ENCODE data around the gene MFSD6.

Gene MFSD6

GRCh38 chr2:190412966-190413365, 4.8 kb downstream of the MFSD6 start:
- TF ChIP-seq Cebpa-rat (IDR thresholded peaks at IDR 0.05), result no peak
- Histone ChIP-seq H3K4me2 (peak overlapping the region in 4 of 11 experiments; percentile 26 to 68 (median 48); a peak in 5 of 22 replicates), H3K27ac (no peak overlapping the region), H3K4me1 (peaks cover 17 to 52% (median 31%) of the 10 kb centered on the region in 10 experiments), H3K27me3 (peaks cover 1 to 20% (median 14%) of the 10 kb centered on the region in 11 experiments; a peak in 15 of 22 replicates), H3K4me3 (no peak overlapping the region), H3K9ac (no peak overlapping the region), H4K20me1 (no peaks in the 10 kb centered on the region), H3K9me3 (replicated peaks in 1 of 11) (no peaks in the 10 kb centered on the region), H3K36me3 (no peaks in the 10 kb centered on the region)

GRCh38 chr2:190413421-190413820, 5.3 kb downstream of the MFSD6 start:
- Histone ChIP-seq H3K36me3 (no peaks in the 10 kb centered on the region), H3K9me3 (replicated peaks in 1 of 11) (no peaks in the 10 kb centered on the region), H3K4me3 (no peak overlapping the region), H3K4me1 (peaks cover 19 to 55% (median 34%) of the 10 kb centered on the region in 10 experiments), H3K27ac (no peak overlapping the region), H3K9ac (no peak overlapping the region), H4K20me1 (no peaks in the 10 kb centered on the region), H3K27me3 (peaks cover 0 to 15% (median 12%) of the 10 kb centered on the region in 11 experiments; a peak in 11 of 22 replicates), H3K4me2 (peak overlapping the region in 5 of 11 experiments; percentile 26 to 75 (median 51); a peak in 9 of 22 replicates)
- no peak for TF ChIP-seq Cebpa-rat (IDR thresholded peaks at IDR 0.05)

- Histone ChIP-seq H3K4me1 (peaks cover 14 to 52% (median 29%) of the 10 kb centered on the region in 10 experiments), H3K36me3 (no peaks in the 10 kb centered on the region), H3K27ac (no peak overlapping the region), H3K9ac (no peak overlapping the region), H4K20me1 (no peaks in the 10 kb centered on the region), H3K4me3 (no peak overlapping the region), H3K4me2 (peak overlapping the region in 5 of 11 experiments; percentile 8 to 39 (median 33); a peak in 7 of 22 replicates), H3K9me3 (replicated peaks in 1 of 11) (no peaks in the 10 kb centered on the region), H3K27me3 (no peaks in the 10 kb centered on the region)
- no peak for TF ChIP-seq Cebpa-rat (IDR thresholded peaks at IDR 0.05)
Observed at GRCh38 chr2:190415251-190415650, 7.1 kb downstream of the MFSD6 start.

GRCh38 chr2:190415794-190416775, 7.9 kb downstream of the MFSD6 start:
- peak overlapping the region in 1 of 11 experiments; percentile 28; a peak in 2 of 22 replicates for H3K9ac ChIP-seq
- no peaks in the 10 kb centered on the region for H3K9me3 ChIP-seq (replicated peaks in 1 of 11)
- H3K4me3 ChIP-seq, result no peak overlapping the region
- no peak for TF ChIP-seq Cebpa-rat (IDR thresholded peaks at IDR 0.05)
- H3K4me2 ChIP-seq, result peak overlapping the region; percentile 8 to 45 (median 33); a peak in 14 of 22 replicates
- no peaks in the 10 kb centered on the region for H3K27me3 ChIP-seq
- H3K36me3 ChIP-seq, result no peaks in the 10 kb centered on the region
- H3K4me1 ChIP-seq, result peaks cover 14 to 46% (median 27%) of the 10 kb centered on the region in 10 experiments
- no peaks in the 10 kb centered on the region for H4K20me1 ChIP-seq
- peak overlapping the region in 2 of 11 experiments; percentile 2 to 22; a peak in 4 of 22 replicates for H3K27ac ChIP-seq

GRCh38 chr2:190417045-190417842, 9.1 kb downstream of the MFSD6 start:
- H3K4me3 ChIP-seq, result no peak overlapping the region
- H3K4me1 ChIP-seq, result peaks cover 14 to 43% (median 27%) of the 10 kb centered on the region in 10 experiments
- H3K27ac ChIP-seq, result no peak overlapping the region
- no peaks in the 10 kb centered on the region for H3K36me3 ChIP-seq
- no peak overlapping the region for H3K9ac ChIP-seq
- H3K27me3 ChIP-seq, result no peaks in the 10 kb centered on the region
- no peak for TF ChIP-seq Cebpa-rat (IDR thresholded peaks at IDR 0.05)
- no peak overlapping the region for H3K4me2 ChIP-seq
- H4K20me1 ChIP-seq, result no peaks in the 10 kb centered on the region
- no peaks in the 10 kb centered on the region for H3K9me3 ChIP-seq (replicated peaks in 1 of 11)

GRCh38 chr2:190418727-190419126, 10.6 kb downstream of the MFSD6 start:
- H3K9me3 ChIP-seq (replicated peaks in 1 of 11), result no peaks in the 10 kb centered on the region
- no peak for TF ChIP-seq Cebpa-rat (IDR thresholded peaks at IDR 0.05)
- H3K9ac ChIP-seq, result no peak overlapping the region; a peak in 1 of 22 replicates
- no peaks in the 10 kb centered on the region for H3K27me3 ChIP-seq
- peaks cover 14 to 34% (median 26%) of the 10 kb centered on the region in 10 experiments for H3K4me1 ChIP-seq
- peak overlapping the region in 4 of 11 experiments; percentile 1 to 48 (median 32); a peak in 6 of 22 replicates for H3K27ac ChIP-seq
- no peak overlapping the region for H3K4me3 ChIP-seq
- H4K20me1 ChIP-seq, result no peaks in the 10 kb centered on the region
- no peaks in the 10 kb centered on the region for H3K36me3 ChIP-seq
- H3K4me2 ChIP-seq, result peak overlapping the region; percentile 1 to 70 (median 42); a peak in 19 of 22 replicates

GRCh38 chr2:190420801-190421200, 12.6 kb downstream of the MFSD6 start:
- Histone ChIP-seq H3K9ac (no peak overlapping the region), H3K4me1 (peaks cover 10 to 31% (median 19%) of the 10 kb centered on the region in 10 experiments), H3K27me3 (no peaks in the 10 kb centered on the region), H4K20me1 (no peaks in the 10 kb centered on the region), H3K27ac (no peak overlapping the region), H3K9me3 (replicated peaks in 1 of 11) (no peaks in the 10 kb centered on the region), H3K4me2 (no peak overlapping the region), H3K36me3 (no peaks in the 10 kb centered on the region), H3K4me3 (no peak overlapping the region)
- TF ChIP-seq Cebpa-rat (IDR thresholded peaks at IDR 0.05), result no peak

GRCh38 chr2:190425221-190425866, 17.2 kb downstream of the MFSD6 start:
- Histone ChIP-seq H3K4me1 (peaks cover 0 to 11% (median 0%) of the 10 kb centered on the region in 10 experiments; a peak in 3 of 20 replicates), H3K9me3 (replicated peaks in 1 of 11) (peaks cover 0 to 11% (median 0%) of the 10 kb centered on the region in 11 experiments; a peak in 4 of 22 replicates), H3K27ac (no peak overlapping the region), H3K27me3 (no peaks in the 10 kb centered on the region), H4K20me1 (no peaks in the 10 kb centered on the region), H3K4me3 (no peak overlapping the region), H3K36me3 (peaks cover 0 to 8% (median 0%) of the 10 kb centered on the region in 11 experiments; a peak in 7 of 22 replicates), H3K4me2 (no peak overlapping the region; a peak in 1 of 22 replicates), H3K9ac (no peak overlapping the region)
- no peak for TF ChIP-seq Cebpa-rat (IDR thresholded peaks at IDR 0.05)

All from BLaER1 treated with 17β-estradiol and CSF1 and Interleukin-3, amounts not matched to agents 10 nM and 100 nM (cell line).